ENCODE results near the gene AP4S1.
"Not testable (repeated sequence)": the region's sequence is repeated elsewhere in the genome, so short reads cannot be mapped to it uniquely, and the experiment has no call there.

Gene AP4S1

DNA sequence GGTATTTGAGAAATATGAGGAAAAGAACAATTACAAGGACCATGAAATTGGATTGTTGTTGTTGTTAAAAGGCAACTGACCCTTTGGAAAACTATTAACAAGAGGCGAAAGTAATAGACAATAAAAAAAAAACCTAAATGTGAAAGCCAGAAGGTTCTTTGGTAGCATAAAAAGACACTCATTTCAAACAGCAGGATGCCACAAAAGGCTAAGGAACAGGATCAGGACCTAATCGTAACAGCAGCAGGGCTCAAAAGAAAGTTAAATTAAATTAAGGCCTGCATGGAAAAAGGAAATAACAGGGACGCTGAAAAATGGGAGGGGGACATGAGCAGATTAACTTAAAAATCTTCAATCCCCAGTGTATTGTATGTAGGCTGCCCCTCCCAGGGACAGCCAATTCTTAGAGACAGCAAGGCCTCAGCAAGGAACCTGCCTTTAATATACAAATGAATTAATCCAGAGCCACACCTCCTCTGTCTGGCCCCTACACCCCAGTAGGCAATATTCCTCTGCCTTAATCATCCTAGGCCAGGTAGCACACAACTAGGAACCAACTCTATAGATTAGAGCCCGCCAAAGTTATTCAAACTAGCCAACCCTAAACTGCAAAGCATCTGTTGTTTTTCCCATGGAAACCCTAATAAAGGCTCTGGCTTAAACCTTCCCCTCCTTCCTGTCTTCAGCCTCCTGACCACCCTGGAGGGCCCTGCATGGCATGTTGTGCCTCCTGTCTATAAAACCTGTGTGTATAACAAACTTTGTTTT is 28.4 kb upstream of the AP4S1 start:
- no peak for DNase-seq (ENCODE audit: low read depth)
- no peak overlapping the region for H3K4me3 ChIP-seq (ENCODE audit: low read length)
- TF ChIP-seq, protein P1, sequence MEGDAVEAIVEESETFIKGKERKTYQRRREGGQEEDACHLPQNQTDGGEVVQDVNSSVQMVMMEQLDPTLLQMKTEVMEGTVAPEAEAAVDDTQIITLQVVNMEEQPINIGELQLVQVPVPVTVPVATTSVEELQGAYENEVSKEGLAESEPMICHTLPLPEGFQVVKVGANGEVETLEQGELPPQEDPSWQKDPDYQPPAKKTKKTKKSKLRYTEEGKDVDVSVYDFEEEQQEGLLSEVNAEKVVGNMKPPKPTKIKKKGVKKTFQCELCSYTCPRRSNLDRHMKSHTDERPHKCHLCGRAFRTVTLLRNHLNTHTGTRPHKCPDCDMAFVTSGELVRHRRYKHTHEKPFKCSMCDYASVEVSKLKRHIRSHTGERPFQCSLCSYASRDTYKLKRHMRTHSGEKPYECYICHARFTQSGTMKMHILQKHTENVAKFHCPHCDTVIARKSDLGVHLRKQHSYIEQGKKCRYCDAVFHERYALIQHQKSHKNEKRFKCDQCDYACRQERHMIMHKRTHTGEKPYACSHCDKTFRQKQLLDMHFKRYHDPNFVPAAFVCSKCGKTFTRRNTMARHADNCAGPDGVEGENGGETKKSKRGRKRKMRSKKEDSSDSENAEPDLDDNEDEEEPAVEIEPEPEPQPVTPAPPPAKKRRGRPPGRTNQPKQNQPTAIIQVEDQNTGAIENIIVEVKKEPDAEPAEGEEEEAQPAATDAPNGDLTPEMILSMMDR (conservative IDR thresholded peaks at IDR 0.05; ENCODE audit: low read length) = no peak

DNA sequence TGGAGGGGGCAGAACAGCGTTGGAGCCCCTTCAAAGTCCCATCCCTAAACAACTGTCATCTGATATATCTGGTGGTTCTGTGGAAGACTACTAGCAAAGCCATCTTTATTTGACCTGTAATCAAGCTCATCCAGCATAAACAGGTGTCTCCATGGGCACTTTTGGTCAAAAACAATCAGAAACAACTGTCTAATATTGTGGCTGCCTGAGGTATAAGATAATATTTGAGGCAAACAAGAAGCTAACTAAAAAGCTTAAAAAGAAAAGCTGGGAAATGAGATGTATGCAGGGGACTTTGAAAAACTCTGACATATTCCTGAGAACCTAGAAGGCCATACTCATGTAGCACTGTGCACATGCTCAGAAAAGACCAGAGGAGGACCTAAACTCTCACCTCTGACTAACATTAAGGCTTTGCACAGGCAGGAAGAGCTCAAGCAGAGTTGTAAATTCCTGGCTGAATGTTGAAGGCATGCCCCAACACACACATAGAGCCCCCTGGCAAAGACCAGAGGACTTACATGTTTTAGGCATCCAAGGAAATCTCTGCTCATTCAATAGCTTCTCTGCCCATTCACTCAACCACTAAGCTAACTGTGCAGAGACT is 27.2 kb upstream of the AP4S1 start:
- TF ChIP-seq, protein P1 (conservative IDR thresholded peaks at IDR 0.05; ENCODE audit: low read length) = no peak
- H3K4me3 ChIP-seq (ENCODE audit: low read length) = no peak overlapping the region
- DNase-seq (ENCODE audit: low read depth) = no peak

DNA sequence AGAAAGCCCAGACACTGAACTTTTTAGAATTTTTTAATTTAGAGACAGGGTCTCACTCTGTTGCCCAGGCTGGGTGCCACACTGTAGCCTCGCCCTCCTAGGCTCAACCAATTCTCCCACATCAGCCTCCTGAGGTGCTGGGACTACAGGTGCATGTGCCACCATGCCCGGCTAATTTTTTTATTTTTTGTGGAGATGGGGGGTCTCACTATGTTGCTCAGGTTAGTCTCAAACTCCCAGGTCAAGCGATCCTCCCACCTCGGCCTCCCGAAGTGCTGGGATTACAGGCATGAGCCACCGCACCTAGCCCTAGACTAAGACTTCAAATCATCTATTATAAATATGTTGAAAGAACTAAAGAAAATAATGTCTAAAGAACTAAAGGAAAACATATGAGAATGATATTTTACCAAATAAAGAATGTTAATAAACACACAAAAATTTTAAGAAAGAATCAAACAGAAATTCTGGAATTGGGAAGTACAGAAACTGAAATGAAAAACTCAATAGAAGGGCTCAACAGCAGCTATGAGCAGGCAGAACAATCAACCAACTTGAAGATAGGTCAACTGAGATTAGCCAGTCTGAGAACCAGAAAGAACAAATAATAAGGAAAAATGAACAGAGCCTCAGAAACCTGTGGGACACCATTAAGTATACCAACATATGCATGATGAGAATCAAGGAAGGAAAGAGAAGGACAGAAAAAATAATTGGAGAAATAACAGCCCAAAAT is 26.2 kb upstream of the AP4S1 start:
- no peak for DNase-seq (ENCODE audit: low read depth)
- no peak overlapping the region for H3K4me3 ChIP-seq (ENCODE audit: low read length)
- TF ChIP-seq, protein P1 (conservative IDR thresholded peaks at IDR 0.05; ENCODE audit: low read length) = no peak

DNA sequence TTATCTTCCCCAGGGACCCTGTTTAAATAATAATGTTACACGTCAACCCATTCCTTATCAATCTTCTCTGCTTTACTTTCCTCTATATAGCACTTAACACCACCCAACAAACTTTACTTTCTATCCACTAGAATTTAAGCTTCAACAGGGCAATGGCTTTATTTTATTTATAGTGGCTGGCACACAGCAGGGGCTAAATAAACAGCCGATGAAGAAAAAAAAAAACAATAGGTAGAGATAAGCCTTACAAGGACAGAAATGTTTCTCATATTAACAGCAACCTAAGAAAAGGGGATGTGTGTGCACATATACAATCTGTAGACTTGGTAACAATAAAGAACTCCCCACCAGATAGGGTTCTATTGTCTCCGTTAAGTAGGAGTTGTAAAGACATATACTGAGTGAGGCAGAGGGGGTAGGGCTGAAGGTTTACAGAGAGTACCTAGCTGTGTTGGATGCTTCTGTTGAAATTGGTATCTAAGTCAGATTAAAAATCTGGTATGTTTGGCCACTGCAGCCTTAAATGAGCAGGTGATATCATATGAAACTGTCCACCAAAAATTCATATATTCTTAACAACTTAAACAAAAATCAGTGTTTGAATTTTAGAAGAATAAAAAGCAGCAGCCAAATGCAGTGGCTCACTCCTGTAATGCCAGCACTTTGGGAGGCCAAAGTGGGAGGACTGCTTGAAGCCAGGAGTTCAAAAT is 24.7 kb upstream of the AP4S1 start:
- H3K4me3 ChIP-seq (ENCODE audit: low read length) = no peak overlapping the region
- TF ChIP-seq, protein P1 (conservative IDR thresholded peaks at IDR 0.05; ENCODE audit: low read length) = no peak
- no peak for DNase-seq (ENCODE audit: low read depth)

DNA sequence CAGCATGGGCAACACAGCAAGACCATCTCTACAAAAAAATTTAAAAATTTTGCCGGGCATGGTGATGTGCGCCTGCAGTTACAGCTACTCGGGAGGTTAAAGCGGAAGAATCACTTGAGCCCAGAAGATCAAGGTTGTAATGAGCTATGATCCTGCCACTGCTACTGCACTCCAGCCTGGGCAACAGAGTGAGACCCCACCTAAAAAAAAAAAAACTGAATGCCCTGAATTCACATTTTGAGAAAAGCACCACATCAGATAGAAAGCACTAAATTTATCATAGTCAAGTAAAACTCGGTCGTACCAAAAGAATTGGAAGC is 24.1 kb upstream of the AP4S1 start:
- H3K4me3 ChIP-seq (ENCODE audit: low read length) = no peak overlapping the region

DNA sequence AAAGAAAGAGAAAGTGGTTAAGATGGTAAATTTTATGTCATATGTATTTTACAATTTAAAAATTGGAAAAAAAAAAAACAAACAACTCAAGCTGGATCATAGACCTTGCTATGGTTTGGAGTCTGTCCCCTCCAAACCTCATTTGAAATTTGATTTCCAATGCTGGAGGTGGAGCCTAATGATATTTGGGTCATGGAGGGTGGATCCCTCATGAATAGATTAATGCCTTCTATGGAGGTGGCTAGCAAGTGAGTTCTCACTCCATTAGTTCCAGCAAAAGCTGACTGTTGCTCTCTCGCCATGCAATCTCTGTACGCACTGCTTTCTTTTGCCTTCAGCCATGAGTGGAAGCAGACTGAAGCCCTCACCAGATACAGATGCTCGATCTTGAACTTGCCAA is 22.2 kb upstream of the AP4S1 start:
- no peak overlapping the region for H3K4me3 ChIP-seq (ENCODE audit: low read length)
- DNase-seq (ENCODE audit: low read depth) = no peak
- TF ChIP-seq, protein P1 (conservative IDR thresholded peaks at IDR 0.05; ENCODE audit: low read length) = no peak

More for the DNA sequence above, 24.1 kb upstream of the AP4S1 start:
- TF ChIP-seq, protein P1 (conservative IDR thresholded peaks at IDR 0.05; ENCODE audit: low read length) = no peak
- DNase-seq (ENCODE audit: low read depth) = no peak

DNA sequence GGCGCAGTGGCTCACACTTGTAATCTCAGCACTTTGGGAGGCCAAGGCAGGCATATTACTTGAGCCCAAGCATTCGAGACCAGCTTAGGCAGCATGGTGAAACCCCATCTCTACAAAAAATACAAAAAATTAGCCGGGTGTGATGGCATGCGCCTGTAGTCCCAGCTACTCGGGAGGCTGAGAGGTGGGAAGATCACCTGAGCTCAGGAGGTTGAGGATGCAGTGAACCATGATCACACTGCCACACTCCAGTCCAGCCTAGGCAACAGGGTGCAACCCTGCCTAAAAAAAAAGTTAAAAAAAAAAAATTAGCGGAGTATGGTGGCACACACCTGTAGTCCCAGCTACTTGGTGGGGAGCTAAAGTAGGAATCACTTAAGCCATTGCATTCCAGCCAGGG is 21.4 kb upstream of the AP4S1 start:
- DNase-seq (ENCODE audit: low read depth); H3K4me3 ChIP-seq (ENCODE audit: low read length): not testable (repeated sequence)
